HG03342 (cell line): Measurements from ENCODE around the gene UTS2B.

Experiments used
- ATAC-seq: cut with Tn5 transposase; IDR thresholded peaks from one replicate; pipeline ENCODE4 v1.9.1; 2021; ENCODE audit warnings: mild to moderate bottlenecking, moderate library complexity; ENCODE audit not compliant: unreplicated experiment

UTS2B gene

GRCh38 chr3:191353022-191353777, 22.9 kb upstream of the UTS2B start:
- ATAC-seq: peak; percentile 39

- no peak for ATAC-seq
Measured at GRCh38 chr3:191352014-191352413, 21.7 kb upstream of the UTS2B start.

- no peak for ATAC-seq
Measured at GRCh38 chr3:191350396-191351090, 20.2 kb upstream of the UTS2B start.

GRCh38 chr3:191348098-191348497, 17.8 kb upstream of the UTS2B start:
- ATAC-seq: no peak

- no peak for ATAC-seq
Measured at GRCh38 chr3:191347228-191347627, 16.9 kb upstream of the UTS2B start.

DNA sequence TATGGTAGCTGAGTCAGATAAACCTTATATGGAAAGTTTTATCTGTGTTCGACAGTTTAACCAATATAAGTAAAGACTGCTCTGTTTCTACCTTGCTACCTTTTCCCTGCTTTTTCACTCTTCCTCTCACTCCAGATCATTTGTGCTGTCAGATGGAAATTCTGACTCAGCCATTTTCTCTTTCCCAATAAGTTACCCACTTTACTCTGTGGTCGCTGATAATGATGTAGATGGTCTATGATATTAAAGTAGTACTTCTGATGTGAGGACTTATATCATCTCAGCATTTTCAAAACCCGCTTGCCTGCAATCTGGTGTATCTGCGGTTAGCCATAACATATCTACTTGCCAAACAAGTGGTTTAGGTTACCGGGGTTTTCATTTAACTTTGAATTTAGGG, 15.0 kb upstream of the UTS2B start:
- no peak for ATAC-seq

DNA sequence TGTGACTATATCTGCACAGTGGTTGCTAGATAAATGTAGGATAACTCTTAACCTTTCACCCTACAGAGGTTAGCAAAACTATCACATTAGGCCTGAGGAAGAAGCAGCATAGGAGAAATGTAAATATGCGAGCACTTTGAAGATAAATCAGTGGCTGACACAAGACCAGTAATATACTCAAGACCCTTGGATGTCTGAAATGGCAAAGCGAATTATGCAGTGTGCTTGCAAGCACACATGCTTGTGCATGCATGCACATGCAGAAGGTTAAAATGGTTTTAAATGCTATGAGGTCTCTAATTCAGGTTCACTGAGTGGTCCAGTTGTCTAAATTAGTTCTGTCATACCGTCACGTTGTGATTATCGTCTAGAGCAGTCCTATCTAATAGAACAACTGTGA, 13.6 kb upstream of the UTS2B start:
- no peak for ATAC-seq

DNA sequence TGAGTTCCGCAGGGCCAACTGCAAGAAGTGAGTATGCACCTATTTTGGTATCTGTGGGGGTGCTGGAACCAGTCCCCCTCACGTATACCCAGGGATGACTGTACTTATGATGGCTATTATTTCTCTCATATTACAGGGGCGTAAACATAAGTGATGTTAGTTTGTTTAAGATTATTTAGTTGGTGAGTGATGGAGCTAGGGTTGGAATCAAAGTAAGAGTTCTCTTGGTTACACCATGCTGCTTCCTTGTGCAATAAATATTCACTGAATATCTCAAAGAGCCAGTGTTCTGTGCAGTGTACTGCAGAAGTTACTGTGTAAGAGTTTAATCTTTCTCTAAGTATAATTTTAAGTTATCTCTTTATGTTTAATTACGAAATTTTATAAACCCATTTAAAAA, 12.8 kb upstream of the UTS2B start:
- ATAC-seq: no peak

GRCh38 chr3:191342411-191342810, 12.1 kb upstream of the UTS2B start:
- ATAC-seq: no peak

GRCh38 chr3:191342006-191342405, 11.7 kb upstream of the UTS2B start:
- ATAC-seq: no peak

DNA sequence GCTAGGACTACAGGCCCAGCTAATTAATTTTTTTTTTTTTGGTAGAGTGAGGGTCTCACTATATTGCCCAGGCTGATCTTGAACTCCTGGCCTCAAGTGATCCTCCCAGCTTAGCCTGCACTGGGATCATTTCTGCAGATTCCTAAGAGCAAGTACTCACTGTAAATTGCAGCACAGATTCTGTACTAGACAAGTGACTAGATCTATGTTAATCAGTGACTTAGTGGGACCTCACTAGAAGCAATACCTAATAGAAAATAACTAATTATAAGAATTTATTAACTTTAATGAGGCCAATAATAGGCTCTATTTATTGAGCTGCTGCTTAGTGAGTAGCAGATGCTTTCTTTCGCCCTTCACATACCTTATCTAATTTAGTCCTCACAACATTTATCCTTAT, 10.6 kb upstream of the UTS2B start:
- no peak for ATAC-seq

DNA sequence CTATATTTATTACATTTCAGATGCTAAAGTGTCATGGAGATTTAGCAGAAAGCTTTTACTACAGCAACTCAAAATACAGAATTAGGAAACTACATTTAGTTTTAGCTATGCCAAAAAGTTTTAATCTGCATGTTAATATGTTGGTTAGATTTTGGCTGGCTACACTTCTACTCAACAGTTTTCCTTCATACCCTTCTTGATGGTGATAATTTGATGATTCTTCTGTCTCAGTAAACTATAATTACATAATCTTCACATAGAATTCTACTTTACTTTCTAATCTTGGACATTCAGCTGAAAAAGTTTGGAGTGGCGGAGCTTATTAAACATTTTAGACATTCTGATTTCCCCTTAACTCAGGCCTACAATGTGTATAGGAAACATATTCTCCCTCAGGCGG, 10.0 kb upstream of the UTS2B start:
- no peak for ATAC-seq

- ATAC-seq: no peak
Measured at GRCh38 chr3:191339316-191339917, 9.1 kb upstream of the UTS2B start.

DNA sequence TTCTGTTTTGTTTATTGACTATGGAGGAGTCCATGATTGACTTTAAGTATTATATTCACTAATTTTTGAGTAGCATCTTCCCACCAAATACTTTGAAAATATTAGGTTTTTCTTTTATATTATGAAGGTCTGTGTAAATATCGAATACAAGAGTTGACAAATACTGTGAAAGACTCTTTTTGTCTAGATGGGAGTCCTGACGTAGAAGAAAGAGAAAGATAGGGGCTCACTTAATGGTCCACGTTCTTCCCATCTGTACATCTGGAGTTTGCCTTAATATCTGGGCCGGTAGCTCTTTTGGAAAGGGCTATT, 7.8 kb upstream of the UTS2B start:
- no peak for ATAC-seq

- no peak for ATAC-seq
Measured at GRCh38 chr3:191336833-191337232, 6.5 kb upstream of the UTS2B start.

DNA sequence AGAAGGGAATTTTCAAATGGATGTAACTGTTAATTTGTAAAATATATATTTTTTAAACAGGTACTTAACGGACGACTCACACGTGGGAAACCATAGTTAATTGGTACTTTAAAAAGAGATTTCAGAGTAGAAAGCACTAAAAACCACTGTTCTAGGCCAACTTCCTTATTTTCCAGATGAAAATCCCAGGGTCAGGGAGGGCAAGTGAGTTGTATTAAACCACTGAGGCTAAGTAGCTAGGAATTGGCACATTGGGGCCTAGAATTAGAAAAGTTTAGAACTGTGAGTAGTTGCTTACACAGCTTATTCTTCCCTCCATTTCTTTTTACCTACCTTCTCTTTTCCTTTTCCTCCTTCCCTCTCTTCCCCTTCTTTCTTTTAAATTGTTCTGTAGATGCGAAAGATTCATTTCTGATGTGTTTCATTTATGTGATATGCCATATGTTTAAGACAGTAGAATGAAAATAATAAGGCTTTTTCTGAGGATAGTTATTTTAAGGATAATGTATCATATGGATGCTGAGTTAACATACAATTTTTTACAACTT, 4.1 kb upstream of the UTS2B start:
- ATAC-seq: no peak

DNA sequence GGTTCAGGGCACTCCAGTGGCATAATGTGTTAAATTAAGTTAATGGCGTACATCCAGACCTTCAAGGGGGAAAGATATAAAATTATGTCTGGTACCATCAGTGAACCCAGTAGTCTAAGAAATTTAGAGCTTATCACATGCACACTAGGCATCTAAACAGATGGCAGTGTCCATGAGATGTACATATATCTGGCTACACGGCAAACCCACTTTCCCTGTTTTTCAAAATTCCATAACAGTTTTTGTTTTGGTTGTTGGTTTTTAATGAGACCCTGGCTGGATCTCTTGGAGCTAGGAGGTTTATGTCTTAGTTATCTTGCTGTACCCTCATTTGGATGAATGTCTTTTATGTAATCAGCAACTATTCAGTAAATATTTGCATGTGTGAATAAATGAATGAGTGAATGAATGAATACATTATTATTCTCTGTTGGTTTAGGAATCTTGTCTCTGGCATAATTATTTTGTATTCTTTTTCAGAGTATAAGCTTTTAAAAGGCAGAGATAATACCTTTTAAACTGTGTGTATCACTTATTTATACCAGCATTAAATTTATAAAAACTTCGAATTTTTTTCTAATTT, 3.1 kb upstream of the UTS2B start:
- no peak for ATAC-seq

GRCh38 chr3:191331388-191331787, 1.1 kb upstream of the UTS2B start:
- no peak for ATAC-seq

DNA sequence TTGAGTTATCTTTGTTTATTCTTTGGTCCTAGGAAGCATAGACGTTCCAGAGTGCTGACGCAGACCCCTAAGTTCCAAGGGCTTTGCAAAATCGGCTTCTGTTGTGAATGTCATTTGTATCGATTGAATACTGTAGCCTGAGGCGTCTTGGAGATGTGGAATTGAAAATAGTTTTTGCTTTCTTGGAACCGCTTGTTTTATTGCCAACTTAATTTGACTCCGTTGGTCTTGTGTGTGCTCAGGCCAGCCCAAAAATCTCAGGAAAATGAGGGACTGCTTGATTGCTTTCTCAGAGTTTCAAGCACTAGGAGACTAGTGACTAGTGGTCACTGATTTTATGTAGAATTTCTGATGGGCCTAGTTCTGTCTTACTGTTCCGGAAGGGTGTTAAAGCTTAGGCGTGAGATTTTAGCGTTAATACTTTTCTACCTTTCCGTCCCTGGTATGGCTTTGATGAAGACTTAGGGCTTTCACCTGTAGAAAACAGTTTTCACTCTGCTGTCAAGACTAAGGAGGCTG, 263 bp upstream of the UTS2B start:
- no peak for ATAC-seq

DNA sequence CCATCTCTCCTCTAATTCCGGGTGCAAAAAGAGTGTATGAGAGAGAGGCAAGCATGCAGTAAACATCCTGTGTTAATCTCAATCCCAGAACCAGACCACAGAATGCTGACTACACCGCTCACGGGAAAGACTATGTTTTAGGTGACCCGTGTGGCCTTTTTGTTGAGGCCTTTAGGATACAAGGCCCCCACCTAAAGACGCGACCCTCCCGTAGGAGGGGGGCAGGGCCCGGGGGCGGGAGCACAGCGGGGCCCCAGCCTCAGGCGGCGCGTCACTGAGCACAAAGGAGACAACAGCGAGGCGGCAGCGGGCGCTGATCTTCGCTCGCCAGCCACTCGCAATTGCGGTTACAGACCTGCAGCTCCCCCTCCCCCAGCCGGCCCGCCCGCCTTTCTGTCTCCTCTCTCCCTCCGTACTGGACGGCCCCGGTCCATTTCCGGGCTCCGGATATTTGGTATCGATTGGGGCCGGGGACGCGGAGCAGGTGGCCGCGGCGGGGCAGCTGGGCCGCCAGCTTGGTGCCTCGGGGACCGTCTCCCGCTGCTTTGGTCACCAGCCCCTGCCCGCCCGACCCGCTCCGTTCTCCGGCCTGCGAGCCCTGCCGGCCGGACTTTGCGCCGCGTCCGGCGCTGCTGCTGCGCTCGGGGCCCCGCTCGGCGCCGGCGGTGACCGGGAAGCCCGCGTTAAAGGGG, 1.2 kb downstream of the UTS2B start, which contains the start of gene CCDC50:
CCDC50 (plus strand) TSS at position 433 of the 692 bp plus-strand sequence. CDS start 281 bp downstream, outside the sequence.
- peak; percentile 83 for ATAC-seq
